Nephron progenitor cell (in vitro differentiated cells): ENCODE measurements around the gene VOPP1.

Experiments used
- DNase-seq: peaks from one replicate; pipeline ENCODE4 v3.0.0; 2021
- H3K27ac Mint-ChIP-seq: 2 replicates; pipeline ENCODE4 v1.8.0; 2021; ENCODE audit warnings: mild to moderate bottlenecking, moderate library complexity, mixed read lengths
- H3K27me3 Mint-ChIP-seq: 2 replicates; pipeline ENCODE4 v1.8.0; 2021; ENCODE audit warnings: mild to moderate bottlenecking, low read depth, mixed read lengths; ENCODE audit not compliant: poor library complexity
- H3K36me3 Mint-ChIP-seq: 2 replicates; pipeline ENCODE4 v1.8.0; 2021; ENCODE audit warnings: low read depth, mixed read lengths
- H3K4me1 Mint-ChIP-seq: 2 replicates; pipeline ENCODE4 v1.8.0; 2021; ENCODE audit warnings: mixed read lengths
- H3K4me3 Mint-ChIP-seq: 2 replicates; pipeline ENCODE4 v1.8.0; 2021; ENCODE audit warnings: mild to moderate bottlenecking, moderate library complexity, mixed read lengths
- H3K9me3 Mint-ChIP-seq: 2 replicates; pipeline ENCODE4 v1.8.0; 2021; ENCODE audit warnings: mild to moderate bottlenecking, moderate library complexity, mixed read lengths
- TF ChIP-seq, protein P1 (sequence below): fragments of 200-600 bp; sonication (generic); IDR thresholded peaks from 2 replicates; pipeline ENCODE4 v1.5.0; 2021; ENCODE audit warnings: antibody characterized with exemption

VOPP1 gene

DNA sequence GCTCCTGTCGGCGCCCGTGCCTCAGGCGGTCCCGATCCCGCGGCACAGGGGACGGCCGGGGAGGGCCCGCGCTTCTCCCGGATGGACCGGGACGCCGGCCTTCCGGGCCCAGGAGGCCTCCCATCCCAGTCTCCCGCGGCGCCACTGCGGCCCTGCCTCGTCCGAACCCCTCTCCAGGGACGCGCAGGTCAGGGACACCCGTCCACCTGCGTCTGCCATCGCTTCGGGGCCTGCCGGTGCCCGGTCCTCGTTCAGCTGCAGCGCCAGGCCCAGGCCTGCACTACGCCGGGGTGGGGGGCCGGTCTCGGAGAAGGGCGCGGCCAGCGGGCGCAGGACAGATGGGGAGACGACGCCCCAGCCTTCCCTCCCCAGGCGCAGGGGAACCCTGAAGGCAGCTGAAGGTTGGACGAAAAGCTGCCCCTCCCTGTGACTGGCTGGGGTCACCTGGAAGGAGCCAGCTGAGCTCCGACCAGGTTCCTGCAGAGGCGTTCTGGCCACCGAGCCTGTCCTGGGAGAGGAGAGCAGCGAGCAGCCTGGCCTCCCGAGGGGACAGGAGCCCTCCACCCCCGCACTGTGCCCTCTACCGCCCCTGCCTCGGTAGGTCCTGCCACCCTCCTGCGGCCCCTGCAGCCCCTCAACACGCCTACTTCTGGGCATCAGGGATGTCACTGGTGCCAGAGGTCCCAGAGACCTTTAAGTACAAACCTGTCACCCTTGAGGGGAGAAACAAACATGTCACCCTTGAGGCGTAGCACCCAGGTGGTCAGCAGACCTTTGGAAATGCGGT, 122.9 kb downstream of the VOPP1 start:
- DNase-seq: no peak
- no peaks in the 10 kb centered on the region for H3K36me3 Mint-ChIP-seq
- peaks cover 5% of the 10 kb centered on the region for H3K4me1 Mint-ChIP-seq
- no peaks in the 10 kb centered on the region for H3K27me3 Mint-ChIP-seq
- H3K4me3 Mint-ChIP-seq: no peak overlapping the region
- H3K9me3 Mint-ChIP-seq: no peaks in the 10 kb centered on the region
- TF ChIP-seq, protein P1, sequence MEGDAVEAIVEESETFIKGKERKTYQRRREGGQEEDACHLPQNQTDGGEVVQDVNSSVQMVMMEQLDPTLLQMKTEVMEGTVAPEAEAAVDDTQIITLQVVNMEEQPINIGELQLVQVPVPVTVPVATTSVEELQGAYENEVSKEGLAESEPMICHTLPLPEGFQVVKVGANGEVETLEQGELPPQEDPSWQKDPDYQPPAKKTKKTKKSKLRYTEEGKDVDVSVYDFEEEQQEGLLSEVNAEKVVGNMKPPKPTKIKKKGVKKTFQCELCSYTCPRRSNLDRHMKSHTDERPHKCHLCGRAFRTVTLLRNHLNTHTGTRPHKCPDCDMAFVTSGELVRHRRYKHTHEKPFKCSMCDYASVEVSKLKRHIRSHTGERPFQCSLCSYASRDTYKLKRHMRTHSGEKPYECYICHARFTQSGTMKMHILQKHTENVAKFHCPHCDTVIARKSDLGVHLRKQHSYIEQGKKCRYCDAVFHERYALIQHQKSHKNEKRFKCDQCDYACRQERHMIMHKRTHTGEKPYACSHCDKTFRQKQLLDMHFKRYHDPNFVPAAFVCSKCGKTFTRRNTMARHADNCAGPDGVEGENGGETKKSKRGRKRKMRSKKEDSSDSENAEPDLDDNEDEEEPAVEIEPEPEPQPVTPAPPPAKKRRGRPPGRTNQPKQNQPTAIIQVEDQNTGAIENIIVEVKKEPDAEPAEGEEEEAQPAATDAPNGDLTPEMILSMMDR: no peak
- no peak overlapping the region for H3K27ac Mint-ChIP-seq

DNA sequence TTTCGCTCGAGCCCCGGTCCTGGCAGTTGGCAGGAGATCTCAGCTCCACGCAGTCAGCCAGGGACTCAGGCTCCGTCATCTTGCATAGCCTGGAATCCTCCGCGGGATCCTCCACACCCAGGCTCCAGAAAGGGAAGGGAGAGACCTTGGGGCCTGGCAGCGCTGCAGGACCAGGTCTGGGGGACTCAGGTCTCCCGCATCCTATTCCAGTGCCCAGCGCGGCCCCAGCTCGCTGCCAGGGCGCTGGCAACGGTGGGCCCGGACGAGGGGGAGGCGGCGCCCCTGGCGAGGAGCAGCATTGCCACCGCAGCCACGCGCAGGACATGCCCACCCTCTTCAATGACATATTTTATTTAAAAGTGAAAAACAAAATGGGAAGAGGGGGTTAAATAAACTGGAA, 123.8 kb downstream of the VOPP1 start:
- Mint-ChIP-seq H3K4me1 (peaks cover 5% of the 10 kb centered on the region), H3K9me3 (no peaks in the 10 kb centered on the region), H3K27me3 (no peaks in the 10 kb centered on the region), H3K36me3 (no peaks in the 10 kb centered on the region), H3K4me3 (no peak overlapping the region), H3K27ac (no peak overlapping the region)
- no peak for DNase-seq
- TF ChIP-seq, protein P1: no peak

DNA sequence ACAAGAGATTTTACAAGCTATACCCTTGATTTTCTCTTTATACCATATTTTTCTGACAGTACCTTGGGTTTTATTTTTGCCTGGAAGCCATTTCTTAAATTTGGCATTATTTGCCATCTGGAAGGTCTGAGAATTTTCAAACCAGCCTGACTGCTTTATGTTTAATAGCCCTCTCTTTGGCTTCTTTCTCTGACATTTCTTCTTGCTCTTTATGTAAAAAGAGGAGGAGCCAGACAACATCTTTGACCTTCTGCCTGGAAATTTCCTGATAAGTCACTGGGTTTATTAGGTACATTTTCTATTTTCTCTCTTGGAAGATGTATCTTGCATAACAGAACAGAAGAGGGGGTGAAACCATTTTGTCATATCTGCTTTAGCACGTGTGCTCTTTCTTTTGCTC, 127.5 kb downstream of the VOPP1 start:
- TF ChIP-seq, protein P1: no peak
- no peaks in the 10 kb centered on the region for H3K9me3 Mint-ChIP-seq
- H3K4me3 Mint-ChIP-seq: no peak overlapping the region
- H3K36me3 Mint-ChIP-seq: no peaks in the 10 kb centered on the region
- no peak overlapping the region for H3K27ac Mint-ChIP-seq
- no peak for DNase-seq
- no peaks in the 10 kb centered on the region for H3K27me3 Mint-ChIP-seq
- peaks cover 5% of the 10 kb centered on the region for H3K4me1 Mint-ChIP-seq

DNA sequence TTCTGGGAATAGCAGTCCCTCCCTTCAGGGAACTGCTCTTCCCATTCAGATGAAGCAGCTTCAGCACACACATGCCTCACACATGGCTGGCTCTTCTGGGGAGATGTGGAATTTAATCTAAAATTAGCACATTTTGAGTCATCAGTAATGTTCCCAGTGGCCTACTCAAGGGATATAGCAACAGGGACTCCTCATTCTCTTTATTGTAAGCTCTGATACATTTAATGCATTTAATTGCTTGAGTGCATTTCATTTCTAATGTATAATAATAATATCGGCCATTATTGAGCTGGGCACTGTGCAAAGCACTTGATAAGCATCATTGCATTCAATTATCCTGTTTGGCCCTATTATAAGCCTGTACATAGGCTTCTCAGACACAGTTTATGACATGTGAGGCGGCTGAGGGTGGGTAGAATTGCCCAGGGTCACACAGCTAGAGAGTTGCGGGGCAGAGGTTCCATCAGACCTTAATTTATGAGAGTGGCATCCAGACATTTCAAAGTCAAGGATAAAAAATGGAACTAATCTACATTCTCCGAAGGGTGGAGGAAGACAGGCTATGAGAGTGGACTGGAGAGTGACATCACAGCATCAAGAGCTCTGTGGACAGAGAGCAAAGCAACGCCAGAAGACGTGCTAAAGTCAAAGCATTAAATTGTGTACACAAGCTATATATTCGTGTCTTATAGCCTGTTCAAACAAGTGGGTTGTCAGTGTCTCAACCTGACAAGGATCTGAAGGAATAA, 130.4 kb downstream of the VOPP1 start:
- no peaks in the 10 kb centered on the region for H3K27me3 Mint-ChIP-seq
- H3K36me3 Mint-ChIP-seq: no peaks in the 10 kb centered on the region
- no peak for DNase-seq
- H3K27ac Mint-ChIP-seq: no peak overlapping the region
- no peaks in the 10 kb centered on the region for H3K9me3 Mint-ChIP-seq
- TF ChIP-seq, protein P1: no peak
- peaks cover 19% of the 10 kb centered on the region for H3K4me1 Mint-ChIP-seq
- H3K4me3 Mint-ChIP-seq: no peak overlapping the region

DNA sequence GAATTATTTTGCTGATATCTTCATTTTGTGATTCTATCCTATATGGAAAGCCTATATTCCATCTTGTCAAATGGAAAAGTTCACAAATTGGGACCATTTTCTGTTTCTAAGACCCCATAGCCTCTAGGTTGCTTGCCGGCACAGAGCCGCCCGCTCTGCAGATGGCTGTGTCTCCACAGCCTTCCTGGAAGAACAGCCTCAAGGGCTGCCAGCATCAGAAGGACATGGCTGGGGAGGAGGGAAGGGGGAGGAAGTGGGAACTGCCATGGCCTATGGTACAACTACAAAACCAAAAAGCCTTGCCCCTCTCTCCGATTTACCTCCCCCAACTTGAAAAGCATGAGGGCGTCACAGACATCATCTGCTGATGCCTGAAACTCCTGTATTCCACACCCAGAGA, 131.3 kb downstream of the VOPP1 start:
- no peak for DNase-seq
- TF ChIP-seq, protein P1: no peak
- Mint-ChIP-seq H3K27me3 (peaks cover 1% of the 10 kb centered on the region), H3K4me1 (peaks cover 16% of the 10 kb centered on the region), H3K27ac (no peak overlapping the region), H3K9me3 (no peaks in the 10 kb centered on the region), H3K4me3 (no peak overlapping the region), H3K36me3 (no peaks in the 10 kb centered on the region)
